GM12891 (cell line): Measurements from ENCODE around the gene PTGR1. TPM values are rescaled to one million over a fixed set of nuclear protein-coding genes. Genes with fewer than 3 reads are reported as not detected.

Experiments
- DNase-seq: peaks from one replicate; pipeline ENCODE4 v3.0.0; 2011; ENCODE audit warnings: low spot score; ENCODE audit not compliant: insufficient read length
- FAIRE-seq: peaks from 2 replicates; lab custom pipeline; 2011; peaks lifted over from hg19 to GRCh38; lab: Jason Lieb, UNC
- PAX5 ChIP-seq: IDR thresholded peaks from 2 replicates; pipeline ENCODE4 v1.6.1; 2011; ENCODE audit warnings: low read length, moderate library complexity, mild to moderate bottlenecking; ENCODE audit not compliant: insufficient read depth, severe bottlenecking
- POLR2A ChIP-seq: IDR thresholded peaks from 2 replicates; pipeline ENCODE4 v1.6.1; 2011; ENCODE audit warnings: low read depth, low read length, control low read depth
- POLR2AphosphoS5 ChIP-seq: IDR thresholded peaks from 2 replicates; pipeline ENCODE4 v1.6.1; 2011; ENCODE audit warnings: low read depth, low read length, control low read depth
- POU2F2 ChIP-seq: IDR thresholded peaks from 2 replicates; pipeline ENCODE4 v1.6.1; 2011; ENCODE audit warnings: low read depth, mild to moderate bottlenecking, control low read depth, low read length, moderate library complexity
- SPI1 ChIP-seq: IDR thresholded peaks from 2 replicates; pipeline ENCODE4 v1.6.1; 2011; ENCODE audit warnings: low read depth, low read length, control low read depth
- TAF1 ChIP-seq: IDR thresholded peaks from 2 replicates; pipeline ENCODE4 v1.6.1; 2011; ENCODE audit warnings: low read depth, low read length, control low read depth
- polyA plus RNA-seq: library from polyadenylated mRNA; unstranded; fragments of >200 nt; gene quantifications from one replicate; pipeline ENCODE4 v1.2.1, GENCODE V29; 2012; ENCODE audit warnings: low read depth, missing spikeins, inconsistent platforms; ENCODE audit not compliant: missing spikeins

PTGR1 gene
- polyA plus RNA-seq = 26.5 TPM

GRCh38 chr9:111599092-111599954 is at the start of gene PTGR1:
TSS of gene PTGR1 (minus strand) at chr9:111599647. CDS start at chr9:111597422, 2,225 bp downstream.
- TF ChIP-seq TAF1 = no peak
- TF ChIP-seq POLR2A = no peak
- no peak for TF ChIP-seq POLR2AphosphoS5
- TF ChIP-seq SPI1 = no peak
- TF ChIP-seq PAX5 = no peak
- TF ChIP-seq POU2F2 = no peak; the same call in 1 of the 2 replicates
- DNase-seq (peak; percentile 43), FAIRE-seq (peak; percentile 81)

- TF ChIP-seq SPI1 (no peak), POLR2AphosphoS5 (no peak), PAX5 (no peak)
- no peak for DNase-seq
- FAIRE-seq = no peak
Observed at GRCh38 chr9:111649016-111649415, 49.6 kb upstream of the PTGR1 start.

- TF ChIP-seq TAF1 (no peak), POLR2AphosphoS5 (no peak), POU2F2 (no peak), SPI1 (no peak), POLR2A (no peak), PAX5 (no peak)
- DNase-seq = no peak
- no peak for FAIRE-seq
Observed at GRCh38 chr9:111648066-111648465, 48.6 kb upstream of the PTGR1 start.

- no peak for FAIRE-seq
- no peak for DNase-seq
- TF ChIP-seq SPI1 (no peak), POLR2AphosphoS5 (no peak), PAX5 (no peak), TAF1 (no peak), POLR2A (no peak), POU2F2 (no peak)
Observed at GRCh38 chr9:111646417-111646816, 47.0 kb upstream of the PTGR1 start.

GRCh38 chr9:111645806-111646205 is 46.4 kb upstream of the PTGR1 start:
- FAIRE-seq (no peak), DNase-seq (no peak)

GRCh38 chr9:111644195-111644772 is 44.8 kb upstream of the PTGR1 start:
- TF ChIP-seq POLR2AphosphoS5 (no peak), PAX5 (no peak), SPI1 (no peak)
- no peak for FAIRE-seq
- DNase-seq = no peak

More at GRCh38 chr9:111645806-111646205, 46.4 kb upstream of the PTGR1 start:
- TF ChIP-seq POLR2A (no peak), SPI1 (no peak), PAX5 (no peak), POLR2AphosphoS5 (no peak), TAF1 (no peak), POU2F2 (no peak)

GRCh38 chr9:111637421-111637950 is 38.0 kb upstream of the PTGR1 start:
- no peak for TF ChIP-seq POLR2A
- no peak for TF ChIP-seq SPI1
- no peak for TF ChIP-seq POLR2AphosphoS5
- TF ChIP-seq PAX5 = no peak
- TF ChIP-seq POU2F2 = no peak
- TF ChIP-seq TAF1 = no peak
- FAIRE-seq (no peak), DNase-seq (no peak)

GRCh38 chr9:111634860-111635259 is 35.4 kb upstream of the PTGR1 start:
- DNase-seq = no peak
- FAIRE-seq = no peak
- TF ChIP-seq POU2F2 (no peak), POLR2A (no peak), TAF1 (no peak), PAX5 (no peak), SPI1 (no peak), POLR2AphosphoS5 (no peak)

- no peak for FAIRE-seq
- TF ChIP-seq SPI1 (no peak), POU2F2 (no peak), POLR2AphosphoS5 (no peak), TAF1 (no peak), PAX5 (no peak), POLR2A (no peak)
Observed at GRCh38 chr9:111633389-111633736, 33.9 kb upstream of the PTGR1 start.

More at GRCh38 chr9:111633389-111633736, 33.9 kb upstream of the PTGR1 start:
- no peak for DNase-seq
